SKM-1 (cell line): ENCODE measurements around the gene GRAMD1C.

Experiments
- DNase-seq: peaks from one replicate; lab custom pipeline; 2025; ENCODE audit not compliant: unreplicated experiment; lab: John Stamatoyannopoulos, UW

The GRAMD1C gene

DNA sequence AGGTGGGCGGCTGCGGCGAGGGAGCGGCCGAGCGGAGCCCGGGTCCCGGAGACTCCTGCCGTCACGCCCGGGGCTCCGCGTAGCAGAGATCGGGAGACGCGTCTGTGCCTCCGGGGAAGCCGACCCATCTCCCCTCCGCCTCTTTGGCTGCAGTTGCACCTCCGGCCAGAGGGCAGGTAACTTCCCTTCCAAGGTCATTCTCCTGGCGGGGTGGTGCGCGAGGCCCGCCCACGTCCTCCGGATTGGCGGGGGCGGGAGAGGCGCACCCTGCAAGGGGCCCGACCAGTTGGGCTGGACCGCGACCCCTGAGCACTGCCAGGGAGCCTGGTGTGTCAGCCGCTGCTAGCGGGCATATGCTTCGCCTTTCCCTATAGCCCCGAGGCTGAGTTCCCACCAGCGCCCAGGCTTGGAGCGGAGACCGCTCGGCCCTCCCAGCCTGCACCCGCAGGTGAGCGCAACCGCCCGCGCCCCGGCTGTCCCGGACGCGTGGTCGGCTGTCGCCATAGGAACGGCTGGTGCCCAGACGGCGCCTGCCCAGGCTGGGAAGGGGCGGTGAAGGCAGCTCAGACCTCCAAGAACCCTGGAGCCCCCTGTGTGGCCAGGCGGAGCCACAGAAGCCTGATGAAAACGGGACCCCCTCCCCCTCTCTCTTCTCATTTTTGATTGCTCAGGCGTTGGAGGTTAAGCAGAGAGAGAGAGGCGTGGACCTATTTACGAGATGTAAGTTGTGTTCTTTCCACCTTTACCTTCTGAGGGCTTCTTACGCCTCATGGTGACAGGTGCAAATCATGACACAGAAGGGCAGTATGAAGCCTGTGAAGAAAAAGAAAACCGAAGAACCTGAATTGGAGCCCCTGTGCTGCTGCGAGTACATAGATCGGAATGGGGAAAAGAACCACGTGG lies 109.7 kb downstream of the GRAMD1C start:
- no peak for DNase-seq

DNA sequence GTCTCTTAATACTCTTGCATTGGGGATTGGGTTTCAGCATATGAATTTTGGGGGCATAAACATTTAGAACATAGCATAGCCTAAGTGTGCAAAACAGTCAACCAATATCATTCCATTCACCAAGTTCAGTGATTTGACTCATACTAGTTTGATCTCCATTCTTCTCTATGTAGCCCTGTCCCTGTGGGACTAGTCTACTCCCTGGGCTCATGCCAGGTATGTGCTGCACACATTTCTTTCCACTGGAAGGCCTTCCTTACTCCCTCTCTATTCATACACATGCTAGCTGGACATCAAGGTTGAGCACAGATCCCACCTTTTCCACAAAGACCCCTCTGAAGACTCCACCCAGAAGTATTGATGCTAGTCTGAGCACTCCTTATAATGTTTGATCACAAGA lies 114.3 kb downstream of the GRAMD1C start:
- DNase-seq = no peak

DNA sequence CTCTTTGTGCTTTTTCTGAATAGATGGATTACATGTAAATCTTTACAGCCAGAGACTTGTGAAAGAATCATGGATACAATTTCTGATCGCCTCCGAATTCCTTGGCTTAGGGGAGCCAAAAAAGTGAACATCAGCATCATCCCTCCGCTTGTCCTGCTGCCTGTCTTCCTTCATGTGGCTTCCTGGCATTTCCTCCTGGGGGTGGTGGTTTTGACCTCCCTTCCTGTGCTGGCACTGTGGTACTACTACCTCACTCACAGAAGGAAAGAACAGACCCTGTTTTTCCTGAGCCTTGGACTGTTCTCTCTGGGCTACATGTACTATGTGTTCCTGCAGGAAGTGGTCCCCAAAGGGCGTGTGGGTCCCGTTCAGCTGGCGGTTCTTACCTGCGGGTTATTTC lies 115.1 kb downstream of the GRAMD1C start:
- no peak for DNase-seq

DNA sequence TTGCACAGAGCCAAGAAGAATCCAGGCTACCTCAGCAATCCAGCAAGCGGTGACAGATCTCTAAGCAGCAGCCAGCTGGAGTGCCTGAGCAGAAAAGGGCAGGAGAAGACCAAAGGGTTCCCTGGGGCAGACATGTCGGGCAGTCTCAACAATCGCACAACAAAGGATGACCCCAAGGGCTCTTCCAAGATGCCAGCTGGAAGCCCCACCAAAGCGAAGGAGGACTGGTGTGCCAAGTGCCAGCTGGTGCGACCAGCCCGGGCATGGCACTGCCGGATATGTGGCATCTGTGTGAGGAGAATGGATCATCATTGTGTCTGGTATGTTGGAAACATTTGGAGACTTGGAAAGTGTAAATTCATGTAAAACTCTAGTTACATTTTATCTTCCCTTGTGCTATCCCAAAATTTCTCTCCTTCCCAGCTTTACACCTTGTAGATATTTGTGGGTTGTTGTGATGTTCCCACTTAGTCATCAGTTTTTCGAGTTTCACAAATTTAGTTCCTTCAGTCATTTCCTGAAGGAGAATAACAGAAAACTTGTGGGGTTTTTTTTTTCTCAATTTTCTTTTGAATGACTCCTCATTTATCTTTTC lies 115.6 kb downstream of the GRAMD1C start:
- no peak for DNase-seq

- DNase-seq = no peak
Observed at GRCh38 chr3:113963879-113964278, 125.3 kb downstream of the GRAMD1C start.

- no peak for DNase-seq
Observed at GRCh38 chr3:113966172-113966571, 127.6 kb downstream of the GRAMD1C start.

- DNase-seq = no peak
Observed at GRCh38 chr3:113968986-113969385, 130.4 kb downstream of the GRAMD1C start.

- DNase-seq = no peak
Observed at GRCh38 chr3:113977822-113978221, 139.2 kb downstream of the GRAMD1C start.

DNA sequence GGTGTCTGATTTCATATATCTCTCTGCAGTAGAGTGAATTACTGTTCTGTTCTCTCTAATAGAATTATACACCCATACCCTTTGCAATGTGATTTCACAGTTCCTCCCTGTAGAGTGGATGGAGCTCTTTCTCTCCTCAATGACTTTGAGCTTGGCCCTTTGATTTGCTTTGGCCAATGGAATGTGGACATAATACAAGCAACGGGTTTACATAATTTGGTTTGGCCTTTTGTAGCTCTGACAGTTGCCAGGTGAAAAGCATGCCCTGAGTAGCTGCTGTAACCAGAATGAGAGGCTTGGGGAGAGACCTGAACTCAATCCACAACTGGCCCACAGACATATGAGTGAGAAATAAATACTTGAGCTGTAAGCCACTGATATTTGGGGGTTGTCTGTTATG lies 141.3 kb downstream of the GRAMD1C start:
- DNase-seq = no peak

DNA sequence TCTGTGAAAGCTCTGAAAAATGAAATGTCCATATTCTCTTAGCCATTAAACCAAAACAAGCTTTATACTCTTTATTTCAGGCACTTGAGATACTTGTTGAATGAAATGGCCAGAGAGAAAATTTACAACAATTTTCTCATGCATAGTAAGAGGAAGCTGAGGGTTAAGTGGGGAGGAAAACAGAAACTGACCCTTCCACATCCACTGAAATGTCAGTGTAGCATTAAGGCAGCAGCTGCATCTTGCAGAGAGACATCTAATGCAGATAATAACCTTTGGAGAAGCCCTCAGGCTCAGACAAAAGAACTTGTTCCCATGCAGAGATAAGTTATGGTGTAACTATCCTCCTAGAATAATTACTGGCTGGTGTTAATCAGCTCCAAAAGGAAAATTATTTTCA lies 143.2 kb downstream of the GRAMD1C start:
- DNase-seq = no peak

- DNase-seq = no peak
Observed at GRCh38 chr3:113983544-113983943, 145.0 kb downstream of the GRAMD1C start.

- DNase-seq = no peak
Observed at GRCh38 chr3:113985541-113985940, 147.0 kb downstream of the GRAMD1C start.
